ENCODE results near the gene TREM2. TPM values are rescaled to one million over a fixed set of nuclear protein-coding genes. Genes with fewer than 3 reads are reported as not detected.

The TREM2 gene
- total RNA-seq, 1 donor from 2014 or later = not detected

DNA sequence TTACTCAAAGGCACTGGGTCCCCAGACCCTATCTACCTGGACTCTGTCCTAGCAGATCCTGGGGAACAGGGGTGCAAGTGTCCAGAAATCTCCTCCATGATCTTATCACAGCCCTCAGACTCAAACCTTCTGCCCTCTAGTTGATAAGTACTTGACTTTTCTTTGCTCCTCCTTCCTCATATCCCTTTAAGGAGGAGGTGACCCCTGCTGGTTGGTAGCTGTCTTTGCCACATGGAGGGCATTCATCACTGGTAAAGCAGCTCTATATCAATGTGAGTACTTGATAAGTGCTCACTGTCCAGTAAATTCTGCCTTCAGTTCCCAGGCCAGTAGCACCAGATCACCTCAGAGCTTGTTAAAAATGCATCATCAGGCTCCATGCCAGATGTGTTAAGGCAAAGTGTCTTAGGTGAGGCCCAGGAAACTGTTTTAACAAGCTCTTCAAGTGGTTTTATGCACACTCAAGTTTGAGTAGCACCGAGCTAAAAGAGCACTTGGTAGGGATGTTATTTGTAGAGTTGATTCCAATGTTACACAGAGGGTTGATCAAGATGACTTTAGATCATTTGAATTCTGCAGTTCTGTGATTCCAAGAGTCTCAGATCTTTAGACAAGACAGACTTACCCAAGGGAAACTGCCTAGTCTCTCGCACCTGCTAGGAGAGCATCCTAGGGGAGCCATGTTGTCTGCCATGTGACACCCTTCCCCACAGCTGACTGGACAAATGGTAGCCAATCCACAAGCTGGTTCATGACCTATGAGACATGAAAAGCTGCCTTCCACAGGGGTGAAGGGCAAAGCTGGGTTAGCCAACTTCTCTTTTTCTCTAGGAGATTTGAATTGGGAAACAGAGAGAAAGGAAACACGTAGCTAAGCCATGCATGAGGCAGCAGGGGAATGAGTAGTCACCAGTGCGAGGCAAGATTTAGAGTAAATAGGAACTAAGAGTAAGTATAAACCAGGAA lies 19.4 kb upstream of the TREM2 start:
- DNase-seq (ENCODE audit: low read depth, low spot score) = peak; percentile 45

DNA sequence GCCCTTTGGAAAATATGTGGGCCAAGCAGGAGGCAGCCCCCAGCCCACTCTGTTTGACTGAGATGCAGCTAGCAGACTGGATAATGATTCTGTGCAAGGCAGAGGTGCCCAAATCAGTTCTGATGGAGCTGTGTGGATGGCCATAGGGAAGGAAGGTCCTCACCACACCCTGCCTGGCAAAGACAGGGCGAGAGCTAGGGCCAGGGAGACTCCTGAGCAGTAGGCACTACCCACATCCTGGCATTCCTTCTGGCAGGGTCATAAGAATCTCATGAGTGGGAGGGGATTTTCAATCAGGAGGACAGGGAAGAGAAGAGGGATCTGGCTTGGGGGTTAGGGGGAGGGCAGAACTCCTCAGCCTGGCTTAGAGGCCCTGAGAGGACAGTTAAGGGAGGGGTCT lies 18.6 kb upstream of the TREM2 start:
- DNase-seq (ENCODE audit: low read depth, low spot score) = no peak

DNA sequence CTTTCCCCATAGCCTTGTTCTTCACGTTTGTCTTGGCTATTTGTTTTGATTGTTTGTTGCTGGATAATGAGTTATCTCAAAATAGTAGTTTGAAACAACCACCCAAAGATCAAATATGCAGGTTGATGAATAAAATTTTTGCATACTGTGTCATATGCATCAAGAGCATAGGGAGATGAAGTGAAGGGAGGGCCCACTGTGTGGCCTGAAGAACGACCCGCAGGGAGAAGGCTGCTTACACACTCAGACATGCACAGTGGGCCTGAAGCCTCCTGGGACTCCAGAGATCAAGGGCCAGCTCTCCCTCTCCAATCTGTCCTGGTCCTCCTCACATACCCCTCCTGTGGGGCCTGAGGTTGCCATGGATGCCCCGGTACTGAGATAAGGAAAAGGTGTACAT lies 16.2 kb upstream of the TREM2 start:
- no peak for DNase-seq (ENCODE audit: low read depth, low spot score)

DNA sequence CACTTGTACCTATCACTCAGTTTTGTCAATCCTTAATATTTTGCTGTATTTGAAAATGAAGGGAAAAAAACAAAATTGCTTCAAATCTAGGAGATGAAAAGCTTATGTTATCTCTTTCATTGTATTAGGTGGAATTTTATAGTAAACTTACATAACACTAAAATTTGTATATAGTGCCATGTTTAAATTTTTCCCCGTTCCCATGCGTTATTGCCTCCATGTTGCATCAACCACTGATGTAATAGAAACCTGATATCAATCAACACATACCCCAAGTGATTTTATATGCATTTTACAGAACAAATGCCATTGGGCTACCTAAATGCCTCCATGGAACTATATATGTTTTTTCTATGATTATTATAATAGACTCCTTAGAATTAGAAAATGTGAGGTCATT lies 14.8 kb upstream of the TREM2 start:
- DNase-seq (ENCODE audit: low read depth, low spot score) = no peak

DNA sequence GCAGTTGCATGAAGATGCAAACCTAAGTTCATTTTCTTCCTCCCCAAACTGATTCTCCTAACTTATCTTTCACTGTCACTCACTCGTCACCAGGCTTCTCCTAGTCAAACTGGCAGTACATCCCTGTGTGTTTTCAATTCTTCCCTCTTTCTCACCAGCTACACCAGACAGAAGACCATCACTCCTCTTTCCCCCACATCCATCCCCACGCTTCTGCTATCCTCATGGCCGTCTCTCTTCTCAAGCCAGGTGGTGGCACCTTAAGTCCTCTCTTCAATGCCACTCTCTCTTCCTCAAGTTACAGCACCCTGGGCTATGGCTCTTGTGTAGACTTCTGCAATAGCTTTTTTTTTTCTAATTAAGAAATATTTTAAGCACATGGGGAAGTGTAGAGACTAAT lies 14.4 kb upstream of the TREM2 start:
- no peak for DNase-seq (ENCODE audit: low read depth, low spot score)

DNA sequence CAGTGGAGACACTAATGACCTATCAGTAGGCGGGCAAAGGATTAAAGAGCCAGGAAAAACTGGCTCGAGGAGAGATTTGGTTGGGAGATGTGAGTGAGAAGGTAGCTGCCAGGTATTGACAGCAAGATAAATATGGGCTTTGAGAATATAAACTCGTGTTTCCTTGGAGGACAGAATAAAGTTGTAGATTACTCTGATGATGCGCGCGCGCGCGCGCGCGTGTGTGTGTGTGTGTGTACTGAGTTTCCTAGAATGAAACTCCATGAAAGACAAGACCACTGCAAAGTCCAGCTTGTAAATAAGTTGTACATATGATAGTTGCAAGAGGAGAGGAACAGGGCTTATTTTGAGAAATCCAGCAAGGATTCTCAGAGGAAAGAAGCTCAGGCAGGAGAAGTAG lies 13.3 kb upstream of the TREM2 start:
- no peak for DNase-seq (ENCODE audit: low read depth, low spot score)

DNA sequence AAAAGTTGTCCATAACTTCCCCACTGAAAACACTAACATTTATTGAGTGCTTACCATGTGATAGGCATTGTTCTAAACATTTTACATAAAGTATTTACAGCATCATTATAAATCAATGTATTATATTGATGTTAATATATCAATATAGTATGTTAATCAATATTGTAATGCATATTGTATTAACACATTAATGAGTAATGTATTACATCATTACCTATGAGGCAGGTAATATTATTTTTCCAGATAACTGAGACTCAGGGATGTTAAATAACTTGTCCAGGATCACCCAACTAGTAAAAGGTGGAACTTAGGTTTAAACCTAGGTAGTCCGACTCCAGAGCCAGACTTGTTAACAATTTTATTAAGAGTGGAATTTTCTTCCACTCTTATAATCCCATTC lies 12.2 kb upstream of the TREM2 start:
- no peak for DNase-seq (ENCODE audit: low read depth, low spot score)

DNA sequence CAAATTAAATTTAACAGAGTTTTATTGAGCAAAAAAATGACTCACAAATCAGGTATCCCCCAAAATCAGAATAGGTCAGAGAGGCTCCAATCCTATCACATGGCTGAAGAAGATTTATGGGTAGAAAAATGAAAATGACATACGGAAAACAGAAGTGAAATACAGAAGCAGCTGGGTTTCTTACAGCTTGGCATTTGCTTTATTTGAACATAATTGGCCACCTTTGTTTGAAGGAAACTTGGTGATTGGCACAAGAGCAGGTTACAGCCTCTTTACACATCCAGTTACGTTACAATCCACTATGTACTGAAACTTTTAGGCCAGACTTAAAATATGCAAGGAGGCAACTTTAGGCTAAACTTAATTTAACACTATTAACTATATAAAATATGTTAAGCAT lies 11.7 kb upstream of the TREM2 start:
- DNase-seq (ENCODE audit: low read depth, low spot score) = no peak

DNA sequence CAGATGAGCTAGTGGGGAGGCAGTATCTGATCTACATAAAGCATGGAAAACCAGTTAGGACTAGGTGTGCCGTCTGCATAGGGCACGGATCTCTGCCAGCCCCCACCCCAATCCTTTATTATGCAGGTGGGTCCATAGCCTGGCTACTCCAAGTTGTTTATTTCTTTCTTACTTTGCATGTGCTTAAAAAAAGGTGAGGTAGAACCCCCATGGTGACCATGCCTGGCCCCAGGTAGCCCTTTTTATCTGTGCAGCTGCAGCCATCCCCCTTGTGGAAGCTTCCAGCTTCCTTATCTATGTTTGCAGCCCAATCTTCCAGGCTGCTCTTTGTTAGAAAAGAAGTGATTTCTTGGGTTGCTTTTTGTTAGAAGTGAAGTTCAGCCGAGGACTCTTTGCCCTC lies 9.0 kb upstream of the TREM2 start:
- DNase-seq (ENCODE audit: low read depth, low spot score) = no peak

DNA sequence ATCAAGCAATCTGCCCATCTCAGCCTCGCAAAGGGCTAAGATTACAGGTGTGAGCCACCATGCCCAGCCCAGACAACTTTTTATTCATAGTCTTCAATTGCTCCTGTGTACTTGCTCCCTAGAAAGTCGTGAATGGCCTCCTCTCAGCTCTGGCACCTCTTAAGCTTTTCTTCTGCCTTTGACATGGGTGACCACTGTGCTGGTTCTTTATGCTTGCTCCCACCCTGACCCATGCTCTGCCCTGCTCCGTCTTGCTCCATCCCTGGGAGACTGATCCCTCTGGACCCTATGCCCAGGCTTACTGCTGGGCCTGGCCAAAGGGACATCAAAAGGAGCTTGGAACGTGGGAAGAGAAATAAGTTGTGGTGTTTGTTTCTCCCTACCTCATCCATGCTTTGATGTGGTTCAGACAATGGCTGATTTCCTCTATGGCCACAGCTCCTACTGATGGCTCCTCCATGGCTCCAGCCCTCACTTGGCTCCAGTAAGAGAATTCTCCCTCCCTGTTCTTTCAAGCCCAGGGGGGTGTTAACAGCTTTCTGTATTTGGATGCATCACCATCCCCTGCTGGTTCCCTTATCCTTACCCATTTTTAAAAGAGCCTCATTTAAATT lies 7.7 kb upstream of the TREM2 start:
- no peak for DNase-seq (ENCODE audit: low read depth, low spot score)

DNA sequence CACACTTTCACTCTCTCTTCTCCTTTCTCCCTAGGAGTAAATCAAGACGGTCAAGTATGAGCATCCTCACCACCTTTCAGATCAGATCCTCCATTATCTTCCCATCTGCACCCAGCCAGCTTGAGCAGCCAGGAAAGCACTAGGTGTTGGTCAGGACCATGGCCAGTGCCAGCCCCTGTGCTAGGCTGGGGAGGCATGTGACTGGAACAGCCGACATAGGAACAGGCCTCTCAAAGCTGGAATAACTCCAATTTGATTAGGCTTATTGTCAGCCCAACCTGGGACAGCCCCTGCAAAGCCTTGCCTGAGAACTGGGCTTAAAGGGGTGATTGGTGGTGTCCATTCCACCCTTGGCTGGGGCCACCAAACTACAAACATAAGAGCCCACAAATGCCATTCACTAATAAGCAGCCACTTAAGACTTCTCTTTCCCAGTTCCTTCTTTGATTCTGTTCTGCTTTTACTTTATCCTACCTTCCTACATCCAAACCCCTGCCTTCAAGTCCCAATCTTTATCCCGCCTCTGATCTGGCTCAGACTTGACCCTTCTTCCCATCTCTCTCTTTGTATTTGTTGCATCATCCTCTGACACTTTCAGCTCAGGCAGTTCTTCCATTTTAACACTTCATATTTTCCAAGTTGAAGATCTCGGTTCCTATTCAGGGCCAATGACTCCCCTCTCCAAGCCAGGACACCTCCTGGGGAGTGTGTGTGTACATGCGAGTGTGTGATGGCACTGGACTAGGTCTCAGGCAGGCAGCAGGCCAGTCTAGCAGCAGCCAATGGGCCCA lies 4.5 kb upstream of the TREM2 start:
- DNase-seq (ENCODE audit: low read depth, low spot score) = no peak

DNA sequence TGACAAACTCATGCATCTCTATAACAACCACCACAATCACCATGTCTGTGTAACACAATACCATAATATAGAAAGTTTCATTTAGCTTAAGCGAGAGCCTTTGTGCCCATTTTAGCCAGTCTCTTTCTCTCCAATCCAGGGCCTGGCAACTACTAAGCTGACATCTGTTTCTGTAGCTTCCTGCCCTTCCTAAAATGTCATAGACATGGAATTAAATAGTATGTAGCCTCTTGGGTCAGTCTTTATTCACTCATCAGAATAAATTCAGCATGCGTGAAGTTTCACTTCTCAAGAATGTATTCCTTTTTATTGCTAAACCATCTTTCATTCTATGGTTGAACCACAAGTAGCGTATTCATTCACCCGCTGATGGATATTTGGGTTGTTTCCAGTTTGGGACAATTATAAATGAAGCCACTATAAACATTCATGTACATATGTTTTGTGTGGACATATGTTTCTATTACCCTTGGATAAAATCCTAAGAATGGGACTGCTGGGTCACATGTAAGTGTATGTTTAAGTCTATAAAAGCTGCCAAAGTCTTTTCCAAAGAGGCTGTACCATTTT lies 1.7 kb upstream of the TREM2 start:
- no peak for DNase-seq (ENCODE audit: low read depth, low spot score)

DNA sequence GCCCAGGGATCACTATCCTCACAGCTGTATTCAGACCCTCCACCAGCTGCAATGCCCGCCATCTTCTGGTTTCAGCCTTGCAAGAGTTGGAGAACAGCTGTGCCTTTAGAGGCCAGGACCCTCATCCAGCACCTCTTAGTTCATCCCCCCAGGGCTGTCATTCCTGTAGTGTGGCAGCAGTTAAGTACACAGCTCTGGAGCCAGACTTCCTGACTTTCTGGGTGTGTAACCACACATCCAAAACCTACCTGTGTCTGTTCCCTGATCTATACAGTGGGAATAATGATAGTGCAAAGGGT lies 452 bp upstream of the TREM2 start:
- DNase-seq (ENCODE audit: low read depth, low spot score) = no peak

DNA sequence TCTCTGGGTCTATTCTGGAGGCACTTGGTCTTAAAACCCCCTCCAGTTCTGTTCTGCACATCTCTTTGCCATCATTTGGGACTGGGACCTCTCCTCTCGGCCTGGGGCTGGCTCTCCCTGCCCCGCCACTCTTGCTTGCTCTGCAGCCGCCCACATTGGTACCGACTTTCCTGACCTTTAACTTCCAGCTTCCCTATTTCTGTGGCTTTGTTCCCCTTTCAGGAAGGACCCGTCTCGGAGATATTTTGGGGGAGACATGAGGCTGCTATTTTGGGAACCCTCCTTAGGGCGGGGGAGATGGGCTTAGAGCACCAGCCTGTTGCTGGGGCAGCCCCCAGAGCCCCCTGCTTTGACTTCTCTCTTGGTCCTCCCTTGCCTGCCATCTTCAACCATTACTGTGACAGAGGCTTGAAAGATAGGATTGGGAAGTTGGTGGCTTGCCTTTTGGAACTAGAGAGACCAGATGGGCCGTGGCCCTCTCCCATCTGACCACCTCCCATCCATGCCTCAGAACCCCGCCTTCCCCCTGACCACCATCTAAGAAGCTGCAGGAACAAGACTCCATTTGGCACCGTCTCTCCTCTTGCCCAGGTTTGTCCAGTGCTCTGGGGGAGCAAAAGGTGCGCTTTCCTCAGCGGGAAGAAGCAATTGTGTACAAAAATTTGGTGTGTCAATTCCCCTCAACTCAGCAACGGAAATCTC lies 914 bp downstream of the TREM2 start:
- no peak for DNase-seq (ENCODE audit: low read depth, low spot score)

DNA sequence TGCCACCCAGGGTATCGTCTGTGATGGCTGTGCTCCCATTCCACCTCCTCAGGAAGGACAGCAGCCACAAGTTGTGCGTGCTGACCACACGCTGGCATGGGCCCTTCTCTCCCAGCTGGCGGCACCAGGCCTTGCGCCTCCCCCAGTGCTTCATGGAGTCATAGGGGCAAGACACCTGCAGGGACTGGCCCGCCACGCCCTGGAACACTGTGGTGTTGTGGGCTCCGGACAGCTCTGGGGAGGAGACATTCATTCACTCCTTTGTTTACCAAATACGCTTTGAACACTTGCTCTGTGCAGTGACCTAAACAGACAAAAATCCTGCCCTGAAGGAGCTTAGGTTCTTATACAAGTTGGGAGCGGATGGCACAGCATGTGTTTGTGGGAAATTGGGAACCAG lies 1.5 kb downstream of the TREM2 start:
- DNase-seq (ENCODE audit: low read depth, low spot score) = no peak

DNA sequence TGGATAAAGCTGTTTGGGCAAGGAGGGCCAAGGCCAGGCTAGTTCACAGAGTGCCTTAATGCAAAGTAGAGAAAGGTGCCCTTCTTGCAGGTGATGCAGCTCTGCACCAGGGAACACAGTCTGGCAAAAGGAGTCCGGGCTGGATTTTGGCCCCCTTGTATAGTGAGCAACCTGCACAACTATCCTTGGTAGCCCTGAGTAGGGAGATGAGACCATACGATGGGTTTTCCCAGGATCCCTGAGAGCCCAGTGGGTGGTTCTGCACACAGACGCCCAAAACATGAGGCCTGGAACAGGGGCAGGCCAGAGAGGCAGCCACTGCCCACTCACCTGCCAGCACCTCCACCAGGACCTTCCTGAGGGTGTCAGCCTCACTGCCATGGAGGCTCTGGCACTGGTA lies 2.0 kb downstream of the TREM2 start:
- DNase-seq (ENCODE audit: low read depth, low spot score) = no peak

DNA sequence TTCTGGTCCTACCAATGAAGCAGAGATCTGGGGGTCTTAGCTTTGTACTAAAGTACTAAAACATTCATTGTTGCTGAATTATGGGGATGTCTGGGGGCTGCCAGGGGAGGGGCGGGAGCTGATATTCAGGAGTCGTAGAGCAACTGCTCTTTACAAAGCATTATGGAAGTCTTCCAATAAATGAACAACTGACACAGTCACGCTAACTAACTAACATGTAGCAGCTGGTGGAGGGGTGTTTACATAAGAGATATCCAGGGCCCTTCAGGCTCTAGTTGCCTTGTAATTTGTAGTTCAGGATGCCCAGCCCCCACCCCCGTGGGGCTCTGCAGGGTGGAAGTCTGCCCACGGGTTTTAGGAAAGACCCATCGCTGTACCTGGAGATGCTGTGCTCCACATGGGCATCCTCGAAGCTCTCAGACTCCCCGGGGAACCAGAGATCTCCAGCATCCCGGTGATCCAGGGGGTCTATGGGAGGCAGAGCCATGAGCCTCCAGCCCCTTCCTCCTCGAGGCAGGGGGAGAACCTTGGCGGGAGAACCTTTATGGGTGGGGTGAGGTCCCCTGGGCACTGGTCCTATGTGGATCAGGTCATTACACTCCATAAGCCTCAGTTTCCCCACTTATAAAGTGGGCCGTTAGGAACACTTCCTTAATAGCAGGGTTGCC lies 3.4 kb downstream of the TREM2 start:
- no peak for DNase-seq (ENCODE audit: low read depth, low spot score)

DNA sequence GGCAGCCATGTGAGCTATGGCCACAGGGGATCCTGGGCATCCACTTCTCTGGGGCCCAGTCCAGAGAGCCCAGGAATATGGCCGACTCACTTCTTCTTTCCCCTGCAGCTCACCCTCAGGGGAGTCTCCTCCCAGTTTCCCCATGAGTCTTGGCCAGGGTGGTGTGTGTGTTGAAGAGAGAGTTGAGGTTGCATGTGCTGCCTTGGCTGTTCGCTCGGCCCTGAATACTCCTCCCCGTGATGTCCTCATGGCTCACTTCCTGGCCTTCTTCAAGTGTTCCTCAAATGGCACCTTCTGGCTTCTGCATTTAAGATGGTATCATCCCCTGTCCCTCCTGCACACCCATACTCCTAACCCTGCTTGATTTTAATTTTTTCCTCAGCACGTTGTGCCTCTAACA lies 5.6 kb downstream of the TREM2 start:
- DNase-seq (ENCODE audit: low read depth, low spot score) = no peak

DNA sequence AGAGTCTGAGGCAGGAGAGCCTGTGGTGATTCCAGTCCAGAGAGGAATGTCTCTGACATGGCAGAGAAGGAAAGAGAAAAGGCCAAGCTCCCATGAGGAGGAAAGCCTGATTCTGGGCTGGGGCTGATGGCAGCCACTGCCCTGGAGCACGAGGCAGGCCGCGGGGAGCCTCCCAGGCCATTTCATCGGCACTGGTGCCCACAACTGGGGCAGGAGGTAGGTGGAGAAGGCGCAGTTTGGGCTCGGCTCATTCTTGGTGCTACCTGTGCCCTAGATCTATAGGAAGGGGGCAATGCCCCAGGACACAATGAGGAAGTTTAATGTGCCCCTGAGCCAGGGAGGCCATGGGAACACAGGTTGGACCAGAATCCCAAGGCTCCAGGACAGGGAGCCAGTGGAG lies 6.1 kb downstream of the TREM2 start:
- DNase-seq (ENCODE audit: low read depth, low spot score) = no peak

DNA sequence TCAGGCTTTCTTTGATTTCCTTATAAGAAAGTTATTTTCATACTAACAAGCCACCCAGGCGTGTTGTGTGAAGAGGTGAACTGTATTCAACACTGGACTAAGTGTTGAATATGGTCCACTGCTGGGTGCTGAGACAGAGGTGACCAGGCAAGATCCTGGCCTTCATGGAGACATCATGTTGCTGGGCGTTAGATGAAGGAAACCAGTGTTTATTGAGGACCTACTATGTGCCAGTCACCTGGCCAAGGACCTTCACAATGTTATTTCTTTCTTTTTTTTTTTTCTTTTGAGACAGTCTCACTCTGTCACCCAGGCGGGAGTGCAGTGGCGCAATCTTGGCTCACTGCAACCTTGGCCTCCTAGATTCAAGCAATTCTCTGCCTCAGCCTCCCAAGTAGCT lies 6.9 kb downstream of the TREM2 start:
- no peak for DNase-seq (ENCODE audit: low read depth, low spot score)

Measured in pulmonary artery endothelial cell (primary cell).